Measurements from ENCODE around the gene CLCN6.

- TF ChIP-seq CTCF (conservative IDR thresholded peaks at IDR 0.05; ENCODE audit: low read depth, low read length) (no peak), EZH2 (IDR thresholded peaks at IDR 0.05; ENCODE audit: low read length, unreplicated experiment) (no peak)
These were observed 44.2 kb downstream of the CLCN6 start for GRCh38 chr1:11850156-11850555.

Data from PC-3 (cell line).